ENCODE data around the gene LDAF1. TPM values are rescaled to one million over a fixed set of nuclear protein-coding genes. Genes with fewer than 3 reads are reported as not detected.

The LDAF1 gene
- total and polyA plus RNA-seq, 2 of the 8 experiments (the other 6 are each of a cell fraction or from before 2014, with no cell fraction given): 32.4 to 34.2 TPM

DNA sequence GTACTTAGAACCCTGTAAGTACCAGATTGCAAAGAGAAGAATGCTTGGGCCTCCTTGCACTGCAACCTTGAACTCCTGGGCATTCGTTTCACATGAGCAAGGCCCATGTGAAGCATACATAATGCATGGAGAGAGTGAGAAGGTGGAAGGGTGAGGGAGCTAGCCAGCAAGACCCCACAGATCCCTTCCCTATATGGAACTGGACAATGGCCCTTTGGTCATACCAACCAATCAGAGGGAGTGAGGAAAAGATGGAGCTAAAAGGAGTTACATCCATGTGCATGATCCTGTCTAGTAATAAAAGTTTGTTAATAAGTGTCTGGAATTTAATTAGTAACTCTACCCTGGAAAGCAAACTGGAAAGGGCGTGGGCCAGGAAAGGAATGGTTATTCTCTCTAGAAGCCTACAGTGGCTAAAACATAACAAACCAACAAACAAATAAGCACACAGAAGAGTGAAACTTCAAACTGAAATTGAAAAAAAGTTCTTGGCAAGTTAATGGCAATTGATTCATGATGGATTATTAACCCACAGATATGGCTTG lies 37.4 kb upstream of the LDAF1 start:
- Histone ChIP-seq H3K27ac (ENCODE audit: low read depth, low read length) (no peak overlapping the region), H3K4ac (replicated peaks; ENCODE audit: insufficient read length, low read depth, low read length) (no peak overlapping the region), H2BK20ac (ENCODE audit: low read length) (no peak overlapping the region), H3K4me2 (ENCODE audit: insufficient read depth in 1 of 2, low read depth in 2 of 2, low read length in 2 of 2) (no peak overlapping the region), H4K91ac (replicated peaks; ENCODE audit: insufficient read length, low read length) (no peak overlapping the region), H2BK120ac (replicated peaks; ENCODE audit: low read depth, low read length) (no peak overlapping the region), H3K9me3 (ENCODE audit: insufficient read depth in 2 of 2, low read depth in 1 of 2, low read length in 1 of 2) (no peaks in the 10 kb centered on the region), H3K56ac (replicated peaks; ENCODE audit: insufficient read length, low read depth, low read length) (no peak overlapping the region), H3K18ac (ENCODE audit: extremely low read depth, low read length) (no peak overlapping the region), H3K14ac (ENCODE audit: insufficient read length) (no peak overlapping the region), H3K23me2 (ENCODE audit: low read depth, low read length) (no peaks in the 10 kb centered on the region), H2BK12ac (ENCODE audit: low read depth, low read length) (no peak overlapping the region), H3K9ac (replicated peaks in 1 of 4; ENCODE audit: extremely low read depth in 1 of 4, low read depth in 3 of 4, low read length in 3 of 4) (no peak overlapping the region), H3K4me3 (ENCODE audit: extremely low read depth in 1 of 4, insufficient read depth in 2 of 4, low read depth in 3 of 4, low read length in 4 of 4) (no peak overlapping the region), H2BK5ac (ENCODE audit: low read depth, low read length) (no peak overlapping the region), H3K79me2 (ENCODE audit: control insufficient read depth in 1 of 2, insufficient read depth in 2 of 2, low read length in 2 of 2) (no peaks in the 10 kb centered on the region), H4K8ac (ENCODE audit: extremely low read depth, insufficient read depth, low read length) (no peak overlapping the region), H4K5ac (ENCODE audit: insufficient read length, low read depth, low read length) (no peak overlapping the region), H2AK5ac (ENCODE audit: low read depth, low read length) (no peak overlapping the region), H2BK15ac (ENCODE audit: low read length) (0 out of 2 replicates have a peak overlapping the region, but pooled peaks have one; percentile 76), H3K4me1 (replicated peaks in 1 of 4; ENCODE audit: control insufficient read depth in 3 of 4, insufficient read depth in 4 of 4, low read length in 3 of 4) (peaks cover 0 to 6% (median 2%) of the 10 kb centered on the region in 4 experiments; a peak in 3 of 7 replicates), H2AFZ (ENCODE audit: low read length) (no peak overlapping the region), H3K27me3 (replicated peaks in 1 of 4; ENCODE audit: control insufficient read depth in 3 of 4, extremely low read depth in 1 of 4, insufficient read depth in 3 of 4, low read length in 3 of 4) (no peaks in the 10 kb centered on the region), H3K36me3 (ENCODE audit: control insufficient read depth in 2 of 4, insufficient read depth in 4 of 4, low read length in 3 of 4) (no peaks in the 10 kb centered on the region), H4K20me1 (replicated peaks in 1 of 2; ENCODE audit: control insufficient read depth in 1 of 2, insufficient read depth in 2 of 2, low read length in 2 of 2) (no peaks in the 10 kb centered on the region), H3K23ac (ENCODE audit: insufficient read length) (no peak overlapping the region), H3K79me1 (ENCODE audit: low read depth, low read length) (no peaks in the 10 kb centered on the region)
- TF ChIP-seq HDAC6 (IDR thresholded peaks at IDR 0.05; ENCODE audit: low read depth, low read length) (no peak), GTF2F1 (IDR thresholded peaks at IDR 0.05; ENCODE audit: borderline replicate concordance, low read depth, low read length) (no peak), SP1 (IDR thresholded peaks at IDR 0.05; ENCODE audit: low read depth, low read length) (no peak), RFX5 (IDR thresholded peaks at IDR 0.05; ENCODE audit: borderline replicate concordance, low read depth, low read length) (no peak), FOSL1 (IDR thresholded peaks at IDR 0.05; ENCODE audit: insufficient read depth, low read depth, low read length) (no peak), CREB1 (IDR thresholded peaks at IDR 0.05) (no peak), TBP (IDR thresholded peaks at IDR 0.05; ENCODE audit: low read depth, low read length) (no peak), SRF (IDR thresholded peaks at IDR 0.05; ENCODE audit: low read depth, low read length) (no peak), GABPA (IDR thresholded peaks at IDR 0.05; ENCODE audit: borderline replicate concordance, insufficient read depth, low read length) (no peak), POLR2A (IDR thresholded peaks at IDR 0.05; ENCODE audit: control extremely low read depth in 1 of 2, low read depth in 2 of 2, low read length in 2 of 2) (no peak), CTBP2 (IDR thresholded peaks at IDR 0.05; ENCODE audit: borderline replicate concordance, insufficient read depth, insufficient read length, low read length) (no peak)
- TF ChIP-seq, protein P1, sequence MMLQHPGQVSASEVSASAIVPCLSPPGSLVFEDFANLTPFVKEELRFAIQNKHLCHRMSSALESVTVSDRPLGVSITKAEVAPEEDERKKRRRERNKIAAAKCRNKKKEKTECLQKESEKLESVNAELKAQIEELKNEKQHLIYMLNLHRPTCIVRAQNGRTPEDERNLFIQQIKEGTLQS (IDR thresholded peaks at IDR 0.05; ENCODE audit: insufficient read depth, low read depth, low read length): no peak
- no peak for DNase-seq (ENCODE audit: low read depth in 1 of 2, low spot score in 2 of 2)
- 92% methylated on average over 2 of the region's 2 CpGs; no CpG with 5 or more reads in 1 of the 2 experiments for WGBS, 2 experiments (ENCODE audit: extremely low coverage in 1 of 2, insufficient coverage in 1 of 2, insufficient read length in 1 of 2, insufficient replicate concordance in 2 of 2, low coverage in 1 of 2, low lambda C conversion rate in 2 of 2, missing lambda C conversion rate in 1 of 2)
- no peak for FAIRE-seq
- CTCF ChIA-PET (ENCODE audit: partially characterized antibody): interaction anchor here (1.0 to 1.3 kb wide), 2 partner anchors 11 to 36 kb away, joined by 3 to 4 read pairs; no protein-coding TSS in a partner anchor
- POLR2A ChIA-PET (ENCODE audit: partially characterized antibody): interaction anchor here (1.2 kb wide), 1 partner anchor 12 kb away, joined by 3 read pairs; no protein-coding TSS in a partner anchor

Measured in H1 (cell line).